ENCODE data around the gene HECW1.

Gene HECW1

GRCh38 chr7:43192806-43193460 is 80.5 kb downstream of the HECW1 start:
- Mint-ChIP-seq H3K27ac (no peak overlapping the region), H3K9me3 (no peaks in the 10 kb centered on the region), H3K27me3 (ENCODE audit: low read depth, poor library complexity) (no peaks in the 10 kb centered on the region), H3K36me3 (ENCODE audit: low read depth) (no peaks in the 10 kb centered on the region), H3K4me3 (no peak overlapping the region), H3K4me1 (peaks cover 5% of the 10 kb centered on the region)
- no peak for TF ChIP-seq CTCF (IDR thresholded peaks at IDR 0.05)
- no peak for DNase-seq

DNA sequence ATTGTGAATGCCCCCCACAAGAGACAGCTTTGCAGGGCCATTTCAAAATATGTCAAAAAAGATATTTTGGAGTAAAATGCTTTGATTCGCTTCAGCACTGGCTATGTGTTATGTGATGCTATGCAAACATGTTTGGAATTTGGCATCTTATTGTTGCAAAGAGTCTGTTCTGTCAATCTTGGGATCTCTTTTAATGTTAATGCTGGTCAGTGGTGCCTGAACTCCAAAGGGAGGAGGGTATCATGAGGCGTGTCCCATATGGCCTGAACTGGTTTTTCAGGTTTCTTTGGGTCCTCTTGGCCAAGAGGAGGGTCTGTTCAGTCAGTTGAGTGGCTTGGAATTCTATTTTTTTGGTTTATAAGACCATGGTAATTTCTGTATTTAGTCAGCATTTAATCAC is 81.4 kb downstream of the HECW1 start:
- Mint-ChIP-seq H3K9me3 (no peaks in the 10 kb centered on the region), H3K4me3 (no peak overlapping the region), H3K27me3 (ENCODE audit: low read depth, poor library complexity) (no peaks in the 10 kb centered on the region), H3K4me1 (peaks cover 2% of the 10 kb centered on the region), H3K27ac (no peak overlapping the region), H3K36me3 (ENCODE audit: low read depth) (no peaks in the 10 kb centered on the region)
- no peak for TF ChIP-seq CTCF (IDR thresholded peaks at IDR 0.05)
- no peak for DNase-seq

DNA sequence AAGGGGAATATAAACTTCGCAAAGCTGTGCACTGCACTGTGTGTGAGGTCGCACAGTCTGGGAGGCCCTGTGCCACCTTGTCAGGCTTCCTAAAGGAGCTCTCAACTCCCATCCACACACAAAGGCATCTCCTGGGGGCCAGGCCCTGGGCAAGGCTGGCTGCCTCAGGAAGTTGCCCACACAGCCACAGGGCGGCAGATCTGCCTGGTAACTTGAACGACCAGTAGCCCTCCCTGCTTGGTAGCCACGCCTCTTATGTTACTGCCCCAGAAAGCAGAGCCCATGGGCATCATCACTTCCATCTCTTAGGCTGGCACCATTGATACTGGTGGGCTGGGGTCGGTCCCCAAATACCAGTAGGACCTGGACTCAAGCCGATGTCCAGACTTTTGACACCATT is 82.8 kb downstream of the HECW1 start:
- Mint-ChIP-seq H3K9me3 (no peaks in the 10 kb centered on the region), H3K4me1 (no peaks in the 10 kb centered on the region), H3K27me3 (ENCODE audit: low read depth, poor library complexity) (no peaks in the 10 kb centered on the region), H3K4me3 (no peak overlapping the region), H3K27ac (no peak overlapping the region), H3K36me3 (ENCODE audit: low read depth) (no peaks in the 10 kb centered on the region)
- no peak for TF ChIP-seq CTCF (IDR thresholded peaks at IDR 0.05)
- DNase-seq = no peak

DNA sequence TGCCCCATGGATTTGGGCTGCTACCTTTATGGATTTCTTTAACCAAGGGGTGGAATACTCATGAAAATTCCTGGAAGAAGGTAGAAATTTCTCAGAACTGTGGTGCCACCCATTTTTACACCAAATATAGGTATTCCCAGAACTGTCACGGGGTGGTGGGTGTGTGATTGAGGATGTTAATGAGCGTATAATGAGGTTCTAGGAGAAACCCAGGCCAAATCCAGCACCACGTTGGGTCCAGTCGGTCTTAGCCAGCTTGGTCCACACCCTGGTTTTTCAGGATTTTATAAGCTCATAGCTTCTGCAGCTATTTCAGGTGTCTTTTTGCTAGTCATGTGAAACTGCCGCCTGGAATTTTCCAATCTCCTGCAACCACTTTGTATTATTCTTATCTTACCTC is 83.3 kb downstream of the HECW1 start:
- no peak overlapping the region for H3K4me3 Mint-ChIP-seq
- H3K36me3 Mint-ChIP-seq (ENCODE audit: low read depth) = no peaks in the 10 kb centered on the region
- DNase-seq = no peak
- no peaks in the 10 kb centered on the region for H3K27me3 Mint-ChIP-seq (ENCODE audit: low read depth, poor library complexity)
- H3K9me3 Mint-ChIP-seq = no peaks in the 10 kb centered on the region
- no peak overlapping the region for H3K27ac Mint-ChIP-seq
- no peaks in the 10 kb centered on the region for H3K4me1 Mint-ChIP-seq
- TF ChIP-seq CTCF (IDR thresholded peaks at IDR 0.05) = no peak

GRCh38 chr7:43196379-43196778 is 83.9 kb downstream of the HECW1 start:
- Mint-ChIP-seq H3K4me3 (no peak overlapping the region), H3K27me3 (ENCODE audit: low read depth, poor library complexity) (no peaks in the 10 kb centered on the region), H3K4me1 (no peaks in the 10 kb centered on the region), H3K9me3 (no peaks in the 10 kb centered on the region), H3K36me3 (ENCODE audit: low read depth) (no peaks in the 10 kb centered on the region), H3K27ac (no peak overlapping the region)
- TF ChIP-seq CTCF (IDR thresholded peaks at IDR 0.05) = no peak
- DNase-seq = no peak

- H3K9me3 Mint-ChIP-seq = no peaks in the 10 kb centered on the region
- no peak overlapping the region for H3K27ac Mint-ChIP-seq
- no peaks in the 10 kb centered on the region for H3K4me1 Mint-ChIP-seq
- no peaks in the 10 kb centered on the region for H3K27me3 Mint-ChIP-seq (ENCODE audit: low read depth, poor library complexity)
- no peak overlapping the region for H3K4me3 Mint-ChIP-seq
- DNase-seq = no peak
- no peak for TF ChIP-seq CTCF (IDR thresholded peaks at IDR 0.05)
- no peaks in the 10 kb centered on the region for H3K36me3 Mint-ChIP-seq (ENCODE audit: low read depth)
These were observed 85.6 kb downstream of the HECW1 start for GRCh38 chr7:43198016-43198415.
